Fibroblast of skin of left biceps (primary cell): Measurements from ENCODE around the gene CCDC86.

Experiments
- DNase-seq, 2 experiments: peaks; one replicate each; pipeline ENCODE4 v3.0.0-alpha.2; 2013; ENCODE audit warnings: low read depth in 2 of 2

Gene CCDC86

GRCh38 chr11:60868682-60869450 lies 27.0 kb downstream of the CCDC86 start:
- no peak for DNase-seq

- no peak for DNase-seq
Measured at GRCh38 chr11:60869451-60869825, 27.5 kb downstream of the CCDC86 start.

- DNase-seq: no peak
Measured at GRCh38 chr11:60870276-60870675, 28.4 kb downstream of the CCDC86 start.

- no peak for DNase-seq
Measured at GRCh38 chr11:60870733-60871377, 28.9 kb downstream of the CCDC86 start.

GRCh38 chr11:60871378-60872061 lies 29.6 kb downstream of the CCDC86 start:
- no peak for DNase-seq

GRCh38 chr11:60872124-60872960 lies 30.4 kb downstream of the CCDC86 start:
- DNase-seq: peak; percentile 16 to 18

GRCh38 chr11:60872961-60873524 lies 31.1 kb downstream of the CCDC86 start:
- peak; percentile 31 to 40 for DNase-seq

- DNase-seq: no peak
Measured at GRCh38 chr11:60873533-60873932, 31.6 kb downstream of the CCDC86 start.

GRCh38 chr11:60874421-60875365 lies 32.8 kb downstream of the CCDC86 start:
- DNase-seq: no peak

GRCh38 chr11:60875366-60876167 lies 33.7 kb downstream of the CCDC86 start:
- DNase-seq: no peak

- no peak for DNase-seq
Measured at GRCh38 chr11:60876168-60876485, 34.2 kb downstream of the CCDC86 start.

GRCh38 chr11:60878245-60879101 lies 36.6 kb downstream of the CCDC86 start:
- DNase-seq: no peak

GRCh38 chr11:60879104-60879503 lies 37.2 kb downstream of the CCDC86 start:
- DNase-seq: no peak

- DNase-seq: no peak
Measured at GRCh38 chr11:60879971-60880588, 38.2 kb downstream of the CCDC86 start.

GRCh38 chr11:60880643-60881282 lies 38.9 kb downstream of the CCDC86 start:
- DNase-seq: no peak

- DNase-seq: no peak
Measured at GRCh38 chr11:60887556-60887955, 45.6 kb downstream of the CCDC86 start.

GRCh38 chr11:60889869-60890311 lies 48.0 kb downstream of the CCDC86 start:
- no peak for DNase-seq

- DNase-seq: no peak
Measured at GRCh38 chr11:60890696-60891095, 48.8 kb downstream of the CCDC86 start.
